HG02571 (cell line): Measurements from ENCODE around the gene GJB3.
"Not testable (repeated sequence)": the region's sequence is repeated elsewhere in the genome, so short reads cannot be mapped to it uniquely, and the experiment has no call there.

Source experiments
- ATAC-seq: cut with Tn5 transposase; IDR thresholded peaks from one replicate; pipeline ENCODE4 v1.9.1; 2021; ENCODE audit warnings: mild to moderate bottlenecking, moderate library complexity; ENCODE audit not compliant: unreplicated experiment

The GJB3 gene

DNA sequence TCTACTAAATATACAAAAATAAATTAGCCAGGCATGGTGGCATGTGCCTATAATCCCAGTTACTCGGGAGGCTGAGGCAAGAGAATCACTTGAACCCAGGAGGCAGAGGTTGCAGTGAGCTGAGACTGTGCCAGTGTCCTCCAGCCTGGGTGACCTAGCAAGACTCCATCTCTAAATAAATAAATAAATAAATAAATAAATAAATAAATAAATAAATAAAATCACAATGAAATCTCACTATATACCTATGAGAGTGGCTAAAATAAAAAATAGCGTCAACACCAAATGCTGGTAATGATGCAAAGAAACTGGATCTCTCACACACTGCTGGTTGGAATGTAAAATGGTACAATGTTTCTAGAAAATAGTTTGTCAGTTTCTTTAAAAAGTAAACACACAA, 37.8 kb downstream of the GJB3 start:
- not testable (repeated sequence) for ATAC-seq

GRCh38 chr1:34822202-34822601, 41.2 kb downstream of the GJB3 start:
- ATAC-seq, result no peak

GRCh38 chr1:34824817-34825454, 43.9 kb downstream of the GJB3 start:
- no peak for ATAC-seq

DNA sequence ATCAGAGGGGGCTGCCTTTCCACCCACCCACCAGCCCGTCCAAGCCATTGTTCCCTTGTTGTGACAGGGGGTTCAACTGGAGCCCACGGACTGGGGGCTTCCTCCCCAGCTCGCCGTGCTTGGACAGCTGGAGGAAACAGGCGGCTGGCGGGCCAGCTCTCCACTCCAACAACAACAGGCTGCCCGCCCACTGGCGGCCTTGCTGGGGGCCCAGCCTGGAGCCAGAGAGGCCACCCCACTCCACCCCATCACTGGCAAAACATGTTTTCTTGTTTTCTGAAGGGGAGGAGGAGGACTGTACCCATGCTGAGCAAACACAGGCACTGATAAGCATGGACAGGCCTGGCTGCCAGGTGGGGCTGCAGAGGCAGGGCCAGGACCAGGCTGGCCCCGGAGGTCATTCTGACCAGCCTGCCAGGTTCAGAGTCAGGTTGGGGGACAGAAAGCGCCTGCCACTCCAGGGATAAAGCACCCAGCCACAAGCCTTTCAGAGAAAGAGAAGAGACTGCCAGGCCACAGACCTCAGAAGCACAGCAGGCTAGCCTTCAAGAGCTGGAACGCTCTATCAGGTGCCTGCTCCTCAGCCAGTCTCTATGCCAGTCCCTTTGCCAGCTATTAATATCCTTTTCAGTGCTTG, 44.6 kb downstream of the GJB3 start:
- no peak for ATAC-seq

DNA sequence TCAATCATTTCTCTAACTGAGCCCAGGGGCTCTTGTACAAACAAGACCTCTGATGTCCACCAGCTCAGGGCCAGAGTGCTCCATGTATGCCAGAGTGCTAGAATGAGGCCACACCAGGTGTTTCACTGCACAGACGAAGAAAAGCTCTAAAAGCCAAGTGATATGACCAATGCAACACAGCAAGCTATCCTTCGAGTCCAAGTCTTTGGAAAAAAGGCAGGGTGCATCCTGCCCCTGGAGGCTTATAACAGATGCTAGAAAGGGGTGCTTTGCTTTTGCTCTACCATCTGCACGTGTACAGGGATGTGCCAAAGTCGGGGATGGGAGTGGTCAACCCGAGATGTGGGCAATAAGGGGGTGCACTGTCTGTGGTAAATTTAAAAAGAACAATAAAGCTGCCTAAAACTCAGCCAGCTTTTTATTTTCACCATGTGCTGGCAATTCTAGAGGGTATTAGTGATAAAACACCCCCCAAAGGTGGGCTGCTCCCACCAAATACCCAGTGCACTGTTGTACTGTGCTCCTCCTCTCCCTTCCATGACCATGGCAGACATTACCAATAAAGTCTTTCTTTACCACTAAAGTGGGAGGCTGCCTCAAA, 46.4 kb downstream of the GJB3 start:
- ATAC-seq, result no peak

- no peak for ATAC-seq
These were observed 47.6 kb downstream of the GJB3 start for GRCh38 chr1:34828611-34829010.

DNA sequence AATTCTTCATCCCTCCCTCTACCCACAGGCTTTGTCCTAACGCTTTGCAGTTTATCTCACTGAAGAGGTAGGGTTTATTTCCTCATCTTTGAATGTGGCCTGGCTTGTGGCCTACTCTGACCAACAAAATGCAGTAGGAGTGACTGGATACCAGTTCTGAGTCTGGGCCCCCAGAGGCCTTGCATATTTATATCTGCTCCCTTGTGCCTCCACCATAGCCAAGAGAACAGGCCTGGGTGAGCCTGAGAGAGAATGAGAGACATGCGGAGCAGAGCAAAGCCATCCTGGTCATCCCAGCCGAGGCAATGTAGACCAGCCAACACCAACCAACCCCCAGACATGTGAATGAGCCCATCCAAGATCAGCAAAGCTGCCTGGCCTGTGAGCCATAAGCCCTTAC, 48.2 kb downstream of the GJB3 start:
- ATAC-seq, result no peak

GRCh38 chr1:34831721-34832246, 50.8 kb downstream of the GJB3 start:
- ATAC-seq, result no peak

GRCh38 chr1:34833711-34834110, 52.7 kb downstream of the GJB3 start:
- ATAC-seq, result no peak
